Activated CD4-positive, alpha-beta T cell treated with anti-CD3 and anti-CD28 coated beads for 1 hour (primary cell): Measurements from ENCODE around the gene COL25A1.
"Not testable (repeated sequence)": the region's sequence is repeated elsewhere in the genome, so short reads cannot be mapped to it uniquely, and the experiment has no call there.

ENCODE experiments used
- DNase-seq: peaks from one replicate; pipeline ENCODE4 v3.0.0-alpha.2; 2020

COL25A1 gene

GRCh38 chr4:108891896-108892590, 410.4 kb downstream of the COL25A1 start:
- DNase-seq: no peak

- no peak for DNase-seq
Measured at GRCh38 chr4:108890484-108890881, 412.0 kb downstream of the COL25A1 start.

GRCh38 chr4:108889696-108890483, 412.6 kb downstream of the COL25A1 start:
- no peak for DNase-seq

- no peak for DNase-seq
Measured at GRCh38 chr4:108888769-108889168, 413.7 kb downstream of the COL25A1 start.

GRCh38 chr4:108887034-108887433, 415.4 kb downstream of the COL25A1 start:
- no peak for DNase-seq

- DNase-seq: no peak
Measured at GRCh38 chr4:108885211-108885610, 417.2 kb downstream of the COL25A1 start.

- no peak for DNase-seq
Measured at GRCh38 chr4:108884596-108884995, 417.9 kb downstream of the COL25A1 start.

GRCh38 chr4:108881986-108882385, 420.5 kb downstream of the COL25A1 start:
- DNase-seq: no peak

GRCh38 chr4:108881190-108881589, 421.3 kb downstream of the COL25A1 start:
- no peak for DNase-seq

- DNase-seq: no peak
Measured at GRCh38 chr4:108878806-108879205, 423.7 kb downstream of the COL25A1 start.

GRCh38 chr4:108877821-108878220, 424.6 kb downstream of the COL25A1 start:
- no peak for DNase-seq

GRCh38 chr4:108874806-108875205, 427.7 kb downstream of the COL25A1 start:
- DNase-seq: no peak

GRCh38 chr4:108869970-108870369, 432.5 kb downstream of the COL25A1 start:
- DNase-seq: not testable (repeated sequence)

- DNase-seq: no peak
Measured at GRCh38 chr4:108868606-108869227, 433.7 kb downstream of the COL25A1 start.

- no peak for DNase-seq
Measured at GRCh38 chr4:108867476-108867875, 435.0 kb downstream of the COL25A1 start.

- DNase-seq: no peak
Measured at GRCh38 chr4:108861334-108861733, 441.1 kb downstream of the COL25A1 start.

- no peak for DNase-seq
Measured at GRCh38 chr4:108854786-108855185, 447.7 kb downstream of the COL25A1 start.

GRCh38 chr4:108852691-108853090, 449.8 kb downstream of the COL25A1 start:
- DNase-seq: no peak

GRCh38 chr4:108851366-108851765, 451.1 kb downstream of the COL25A1 start:
- no peak for DNase-seq

GRCh38 chr4:108850219-108850649, 452.2 kb downstream of the COL25A1 start:
- no peak for DNase-seq

- DNase-seq: no peak
Measured at GRCh38 chr4:108849611-108850168, 452.8 kb downstream of the COL25A1 start.

- no peak for DNase-seq
Measured at GRCh38 chr4:108846568-108846967, 455.9 kb downstream of the COL25A1 start.

- no peak for DNase-seq
Measured at GRCh38 chr4:108840426-108840975, 462.0 kb downstream of the COL25A1 start.
